Psoas muscle (tissue), 8 donors: ENCODE measurements around the gene PLAGL2. TPM values are rescaled to one million over a fixed set of nuclear protein-coding genes. Genes with fewer than 3 reads are reported as not detected.
"Not testable (repeated sequence)": the region's sequence is repeated elsewhere in the genome, so short reads cannot be mapped to it uniquely, and the experiment has no call there.

Experiments
- ATAC-seq, 4 donors: fragments of 200-7000 bp; cut with Tn5 transposase; one replicate each; pipeline ENCODE4 v1.9.1; 2020; ENCODE audit warnings: moderate library complexity in 3 of 4, mild to moderate bottlenecking in 2 of 4
- DNase-seq, 2 donors: peaks; one replicate each; pipeline ENCODE4 v3.0.0-alpha.2; 2020
- H3K27ac ChIP-seq: fragments of 200-600 bp; one replicate; pipeline ENCODE4 v1.8.0; 2022
- H3K27me3 ChIP-seq, 3 donors: fragments of 200-600 bp in 1 of 3; one replicate each; pipeline versions ENCODE4 v1.6.1 to v1.8.0; 2013 to 2022; ENCODE audit warnings: low read length in 2 of 3, mild to moderate bottlenecking in 2 of 3, moderate library complexity in 1 of 3; ENCODE audit not compliant: insufficient read depth in 3 of 3
- H3K36me3 ChIP-seq, 2 donors: fragments of 200-600 bp in 1 of 2; one replicate each; pipeline versions ENCODE4 v1.6.1 to v1.8.0; 2013 to 2022; ENCODE audit warnings: low read depth in 1 of 2, mild to moderate bottlenecking in 1 of 2, moderate library complexity in 1 of 2; ENCODE audit not compliant: insufficient read depth in 1 of 2
- H3K4me1 ChIP-seq: fragments of 200-600 bp; one replicate; pipeline ENCODE4 v1.8.0; 2022
- H3K4me3 ChIP-seq: fragments of 200-600 bp; one replicate; pipeline ENCODE4 v1.8.0; 2022; ENCODE audit warnings: mild to moderate bottlenecking
- H3K9me3 ChIP-seq: fragments of 200-600 bp; one replicate; pipeline ENCODE4 v1.8.0; 2022
- CTCF ChIP-seq: fragments of 200-600 bp; IDR thresholded peaks from one replicate; pipeline ENCODE4 v1.8.0; 2022; ENCODE audit warnings: antibody characterized with exemption
- WGBS, 3 donors: extraction: QIAGEN DNeasy Blood & Tissue Kit; methylation state at CpG; one replicate each; pipeline versions ENCODE4 v1.1.6 to v1.1.7; 2013; 5-methylcytosine and 5-hydroxymethylcytosine counted together
- intact Hi-C, 2 donors: fragments of 100-400 bp; cut with DNase I; formaldehyde crosslinking; loops; one replicate each; pipeline versions ENCODE4 v1.11.0 to v1.14.2; 2022
- polyA plus RNA-seq, 3 donors: library from polyadenylated mRNA; stranded (reverse); fragments of 200-250 nt; gene quantifications; one replicate each; pipeline ENCODE4 v1.2.3, GENCODE V29; 2013
- total RNA-seq, 4 donors: library from RNA; stranded (reverse); fragmentation: NEBNext Ultra II Directional in 2 of 4; extraction: Animal tissue kit (Norgen Biotek cat#: 25700) in 2 of 4; gene quantifications; one replicate each; pipeline versions ENCODE4 v1.2.1 to v1.2.4, GENCODE V29; 2021 to 2023
- donor health status: healthy with polysubstance abuse.
- donor health status: DM: no; HTN: no; CAD: no; lungs with moderate emphysema.
- donor health status: Bipolar disorder and iron deficiency.
- donor health status: healthy.
- donor health status: DM: yes; HTN: yes; CAD: no.
- donor health status: DM: no; HTN: no; CAD: no.
- donor health status: DM: no; HTN: no; CAD: no.
- donor health status: DM: yes; HTN: yes; CAD: no.

The PLAGL2 gene
- total and polyA plus RNA-seq, 7 donors, result 1.7 to 9.6 (median 5.2) TPM

- 24 to 43% (median 33%) methylated on average over 7 of the region's 7 CpGs for WGBS, 3 donors
- Histone ChIP-seq H3K4me3 (no peak overlapping the region), H3K9me3 (no peaks in the 10 kb centered on the region), H3K4me1 (peaks cover 40% of the 10 kb centered on the region), H3K27ac (no peak overlapping the region), H3K36me3 (peaks cover 15 to 68% of the 10 kb centered on the region in 2 donors), H3K27me3 (no peaks in the 10 kb centered on the region)
- no peak for TF ChIP-seq CTCF
- DNase-seq, result no peak
- intact Hi-C loops, result no loop called here
- no peak for ATAC-seq
Observed at GRCh38 chr20:32195581-32195980, 12.0 kb downstream of the PLAGL2 start.

DNA sequence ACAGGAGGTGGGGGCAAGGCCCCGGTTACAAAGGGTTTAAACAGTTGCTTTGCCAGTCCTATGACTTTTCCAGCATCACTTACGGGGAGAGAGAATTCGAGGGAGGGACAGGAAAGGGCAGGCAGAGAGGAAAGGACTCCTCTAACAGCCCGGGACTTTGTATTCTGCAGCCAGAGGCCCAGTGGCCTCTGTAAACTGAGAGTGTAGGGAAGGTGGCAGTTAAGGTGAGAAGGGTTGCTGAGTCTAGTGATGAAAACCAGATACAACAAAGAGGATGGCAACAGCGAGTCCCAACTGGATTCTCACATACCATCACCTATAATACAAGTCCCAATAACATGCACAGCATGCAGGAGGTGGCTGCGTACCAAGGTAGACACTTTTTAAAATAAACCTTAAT, 13.5 kb downstream of the PLAGL2 start:
- Histone ChIP-seq H3K36me3 (peaks cover 11 to 52% of the 10 kb centered on the region in 2 donors), H3K4me3 (no peak overlapping the region), H3K9me3 (no peaks in the 10 kb centered on the region), H3K27me3 (no peaks in the 10 kb centered on the region), H3K27ac (no peak overlapping the region), H3K4me1 (peaks cover 35% of the 10 kb centered on the region)
- DNase-seq (no peak), ATAC-seq (no peak)
- no peak for TF ChIP-seq CTCF
- 51 to 68% (median 66%) methylated on average over 6 of the region's 6 CpGs for WGBS, 3 donors
- intact Hi-C loops, result no loop called here

DNA sequence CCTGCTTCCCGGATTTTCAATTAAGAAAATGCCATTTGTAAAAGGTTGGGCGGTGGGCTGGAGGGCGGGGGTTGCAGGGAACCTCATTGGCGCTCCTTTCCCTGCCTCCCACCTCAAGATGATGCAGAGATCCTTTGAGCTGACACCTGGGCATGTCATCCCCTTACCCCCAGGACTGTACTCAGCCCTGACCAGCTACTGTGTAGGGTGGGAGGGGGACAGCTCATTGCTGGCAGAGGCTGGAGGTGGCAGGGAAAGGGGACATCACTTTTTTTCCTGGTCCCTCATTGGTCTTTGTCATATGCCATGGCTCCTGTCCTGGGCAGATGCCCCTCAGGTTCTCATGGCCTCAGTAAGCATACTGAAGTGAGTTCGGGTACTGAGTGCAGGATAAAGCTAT, 14.2 kb downstream of the PLAGL2 start:
- H3K4me3 ChIP-seq, H3K9me3 ChIP-seq, H3K27me3 ChIP-seq, ATAC-seq, DNase-seq, H3K27ac ChIP-seq, intact Hi-C loops: not testable (repeated sequence)
- WGBS, 3 donors, result 85 to 92% (median 91%) methylated on average over 5 of the region's 5 CpGs
- Histone ChIP-seq H3K4me1 (peaks cover 36% of the 10 kb centered on the region), H3K36me3 (peaks cover 11 to 46% of the 10 kb centered on the region in 2 donors)

- 71 to 75% (median 73%) methylated on average over 3 of the region's 3 CpGs for WGBS, 3 donors
- Histone ChIP-seq H3K27me3 (no peaks in the 10 kb centered on the region), H3K27ac (no peak overlapping the region), H3K9me3 (no peaks in the 10 kb centered on the region), H3K4me1 (peaks cover 35% of the 10 kb centered on the region), H3K36me3 (peaks cover 11 to 39% of the 10 kb centered on the region in 2 donors), H3K4me3 (no peak overlapping the region)
- ATAC-seq, result no peak
- intact Hi-C loops, result no loop called here
- no peak for TF ChIP-seq CTCF
- no peak for DNase-seq
Observed at GRCh38 chr20:32192698-32193097, 14.8 kb downstream of the PLAGL2 start.

DNA sequence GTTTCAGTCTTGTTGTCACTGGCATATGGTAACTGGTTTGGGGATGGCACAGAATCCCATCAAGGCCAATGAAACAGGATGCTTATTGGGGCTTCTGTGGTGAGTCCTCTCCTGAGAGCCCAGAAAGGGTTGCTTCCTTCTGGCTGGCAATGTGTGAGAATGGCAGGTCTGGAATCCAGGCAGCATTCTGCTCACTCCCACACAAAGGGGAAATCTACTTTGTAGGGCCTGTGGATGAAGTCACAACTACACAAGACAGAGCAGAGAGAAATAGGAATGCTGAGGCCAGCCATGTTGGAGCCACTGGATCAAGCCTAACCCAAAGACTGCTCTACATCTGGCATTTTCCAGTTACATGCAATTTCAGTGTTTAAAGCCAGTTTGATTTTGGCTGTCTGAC, 15.7 kb downstream of the PLAGL2 start:
- DNase-seq (no peak), ATAC-seq (no peak)
- no peak for TF ChIP-seq CTCF
- Histone ChIP-seq H3K4me1 (peaks cover 35% of the 10 kb centered on the region), H3K27ac (no peak overlapping the region), H3K27me3 (no peaks in the 10 kb centered on the region), H3K9me3 (no peaks in the 10 kb centered on the region), H3K36me3 (peaks cover 5 to 31% of the 10 kb centered on the region in 2 donors), H3K4me3 (no peak overlapping the region)
- intact Hi-C loops, result no loop called here
